ENCODE measurements around the gene PKP2.

Gene PKP2

DNA sequence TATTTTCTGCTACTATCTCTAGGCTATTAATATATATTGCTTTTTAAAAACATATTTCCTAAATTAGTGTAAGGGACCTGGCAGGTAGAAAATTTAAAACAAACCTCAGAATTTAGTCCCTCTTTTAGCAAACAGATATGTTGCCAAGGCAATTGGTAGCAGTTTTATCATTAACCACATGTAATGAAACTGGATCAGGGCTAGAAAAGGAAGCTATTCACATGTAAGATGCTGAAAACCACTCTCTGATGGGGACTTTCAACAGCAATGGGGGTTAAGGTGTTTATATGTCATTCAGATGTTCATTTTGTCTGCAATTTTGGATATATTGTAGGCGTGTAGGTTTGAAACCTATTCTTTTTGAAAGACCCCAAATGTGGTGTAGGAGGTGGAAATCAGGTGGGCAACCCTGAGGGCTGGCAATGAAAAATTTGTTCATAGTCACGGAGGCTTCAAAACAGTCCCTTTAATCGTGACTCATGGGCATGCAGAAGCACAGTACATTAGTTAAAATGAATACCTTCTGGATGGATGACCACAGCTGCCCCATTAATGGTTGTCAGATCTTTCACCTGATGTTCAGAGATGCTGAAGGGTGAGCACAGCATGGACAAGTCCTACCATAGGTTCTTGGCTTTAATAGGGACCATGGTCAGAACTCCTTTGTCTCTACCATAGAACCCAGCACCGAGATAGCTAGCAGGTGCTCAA is 5.9 kb upstream of the PKP2 start:
- no peak overlapping the region for H3K27ac ChIP-seq
- intact Hi-C loops (cut with DNase I; ENCODE audit: low total_unique reads), result no loop called here

DNA sequence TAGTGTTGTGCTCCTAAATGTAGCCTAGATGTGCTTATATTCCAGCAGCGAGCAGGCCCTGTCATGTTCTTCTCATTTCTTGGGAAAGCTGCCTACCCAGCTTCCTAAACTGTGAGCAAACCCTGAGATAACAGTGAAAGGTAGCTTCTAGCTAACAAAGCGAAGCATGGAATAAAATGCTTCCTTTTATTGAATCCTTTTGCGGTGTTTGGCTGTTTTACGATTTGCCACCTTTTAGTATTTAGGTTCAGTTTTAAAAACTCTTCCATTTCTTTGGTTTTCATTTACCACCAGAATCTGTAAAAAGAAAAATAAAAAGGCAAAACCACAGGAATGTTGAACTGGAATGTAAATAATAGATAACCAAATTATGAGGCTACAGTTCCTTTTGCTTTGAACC is 5.0 kb upstream of the PKP2 start:
- no peak overlapping the region for H3K27ac ChIP-seq

More for the DNA sequence above, 5.9 kb upstream of the PKP2 start:
- Histone ChIP-seq H3K36me3 (no peaks in the 10 kb centered on the region), H3K9me3 (no peaks in the 10 kb centered on the region), H3K4me3 (no peak overlapping the region), H3K4me1 (no peaks in the 10 kb centered on the region), H3K27me3 (no peaks in the 10 kb centered on the region)
- DNase-seq, result no peak
- TF ChIP-seq, protein P1, sequence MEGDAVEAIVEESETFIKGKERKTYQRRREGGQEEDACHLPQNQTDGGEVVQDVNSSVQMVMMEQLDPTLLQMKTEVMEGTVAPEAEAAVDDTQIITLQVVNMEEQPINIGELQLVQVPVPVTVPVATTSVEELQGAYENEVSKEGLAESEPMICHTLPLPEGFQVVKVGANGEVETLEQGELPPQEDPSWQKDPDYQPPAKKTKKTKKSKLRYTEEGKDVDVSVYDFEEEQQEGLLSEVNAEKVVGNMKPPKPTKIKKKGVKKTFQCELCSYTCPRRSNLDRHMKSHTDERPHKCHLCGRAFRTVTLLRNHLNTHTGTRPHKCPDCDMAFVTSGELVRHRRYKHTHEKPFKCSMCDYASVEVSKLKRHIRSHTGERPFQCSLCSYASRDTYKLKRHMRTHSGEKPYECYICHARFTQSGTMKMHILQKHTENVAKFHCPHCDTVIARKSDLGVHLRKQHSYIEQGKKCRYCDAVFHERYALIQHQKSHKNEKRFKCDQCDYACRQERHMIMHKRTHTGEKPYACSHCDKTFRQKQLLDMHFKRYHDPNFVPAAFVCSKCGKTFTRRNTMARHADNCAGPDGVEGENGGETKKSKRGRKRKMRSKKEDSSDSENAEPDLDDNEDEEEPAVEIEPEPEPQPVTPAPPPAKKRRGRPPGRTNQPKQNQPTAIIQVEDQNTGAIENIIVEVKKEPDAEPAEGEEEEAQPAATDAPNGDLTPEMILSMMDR (IDR thresholded peaks at IDR 0.05), result no peak

DNA sequence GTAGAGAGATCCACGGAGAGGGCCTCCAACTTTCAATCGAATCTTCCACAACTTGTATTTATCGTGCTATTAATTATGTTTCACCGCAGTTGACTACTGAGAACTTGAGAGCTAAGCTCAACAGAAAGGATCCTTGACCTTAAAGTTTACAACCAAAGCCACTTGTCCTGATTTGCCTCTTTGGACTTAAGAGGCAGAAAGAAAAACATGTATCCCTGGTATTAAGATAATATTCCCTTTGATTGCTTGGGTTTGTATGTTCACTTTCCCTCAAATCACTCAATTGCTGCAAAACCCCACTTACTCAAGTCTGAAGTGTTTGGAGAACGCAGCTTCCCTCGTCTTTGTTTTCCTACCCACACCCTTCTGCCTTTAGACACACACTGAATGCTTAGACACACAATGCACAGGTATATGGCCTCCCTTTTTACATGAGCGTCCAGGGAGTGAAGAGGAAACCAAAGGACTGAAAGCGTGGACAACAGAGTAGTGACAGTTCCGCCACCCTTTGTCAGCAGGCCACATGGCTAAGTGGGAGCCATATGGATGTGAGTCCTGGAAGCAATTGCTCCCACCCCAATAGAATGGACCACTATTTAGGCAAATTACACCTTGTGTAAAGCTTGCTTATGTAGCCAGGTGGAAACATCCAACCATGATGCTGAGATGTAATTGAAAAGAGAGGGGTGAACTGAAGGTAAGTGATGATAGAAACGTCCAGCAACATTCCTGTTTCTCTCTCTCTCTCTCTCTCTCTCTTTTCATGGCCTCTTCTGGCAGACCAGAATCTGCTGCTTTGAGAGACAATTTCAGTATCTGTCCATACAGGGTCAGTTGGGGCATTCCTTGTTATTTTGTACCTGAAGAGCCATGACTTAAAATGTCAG is 1.4 kb upstream of the PKP2 start:
- H3K27me3 ChIP-seq, result peaks cover 0 to 37% of the 10 kb centered on the region in 2 donors
- no peaks in the 10 kb centered on the region for H3K9me3 ChIP-seq
- peaks cover 0 to 17% (median 12%) of the 10 kb centered on the region in 4 donors for H3K4me1 ChIP-seq
- H3K4me3 ChIP-seq, result no peak overlapping the region
- intact Hi-C loops (cut with DNase I; ENCODE audit: low total_unique reads), result no loop called here
- TF ChIP-seq, protein P1 (IDR thresholded peaks at IDR 0.05), result no peak
- DNase-seq, result no peak
- H3K36me3 ChIP-seq, result no peaks in the 10 kb centered on the region
- H3K27ac ChIP-seq, result no peak overlapping the region

More for the DNA sequence above, 5.0 kb upstream of the PKP2 start:
- Histone ChIP-seq H3K4me3 (no peak overlapping the region), H3K9me3 (no peaks in the 10 kb centered on the region), H3K36me3 (no peaks in the 10 kb centered on the region), H3K4me1 (peaks cover 0 to 8% (median 6%) of the 10 kb centered on the region in 4 donors), H3K27me3 (peaks cover 0 to 8% of the 10 kb centered on the region in 2 donors)
- no peak for DNase-seq
- TF ChIP-seq, protein P1 (IDR thresholded peaks at IDR 0.05), result no peak
- intact Hi-C loops (cut with DNase I; ENCODE audit: low total_unique reads), result no loop called here

DNA sequence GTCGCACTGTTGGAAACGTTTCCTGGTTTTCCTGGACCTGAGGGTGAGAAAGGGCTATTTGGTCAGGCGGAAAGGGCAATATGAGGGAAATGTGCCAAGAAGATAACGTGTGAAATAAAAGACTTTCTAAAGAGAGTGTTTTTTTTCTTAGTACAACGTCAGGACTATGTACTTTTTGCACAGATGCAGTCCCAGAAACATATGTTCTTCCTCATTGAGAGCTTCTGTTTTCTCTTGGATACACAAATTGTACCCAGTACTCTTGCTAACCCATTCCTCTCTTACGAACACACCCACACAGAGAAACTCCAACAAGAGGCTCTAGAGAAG is 669 bp upstream of the PKP2 start:
- Histone ChIP-seq H3K4me3 (peak overlapping the region; percentile 44 to 55), H3K27ac (no peak overlapping the region), H3K36me3 (no peaks in the 10 kb centered on the region), H3K27me3 (peaks cover 0 to 37% of the 10 kb centered on the region in 2 donors), H3K9me3 (no peaks in the 10 kb centered on the region), H3K4me1 (peaks cover 0 to 17% (median 12%) of the 10 kb centered on the region in 4 donors)
- TF ChIP-seq, protein P1 (IDR thresholded peaks at IDR 0.05), result no peak
- no peak for DNase-seq
- intact Hi-C loops (cut with DNase I; ENCODE audit: low total_unique reads), result no loop called here

DNA sequence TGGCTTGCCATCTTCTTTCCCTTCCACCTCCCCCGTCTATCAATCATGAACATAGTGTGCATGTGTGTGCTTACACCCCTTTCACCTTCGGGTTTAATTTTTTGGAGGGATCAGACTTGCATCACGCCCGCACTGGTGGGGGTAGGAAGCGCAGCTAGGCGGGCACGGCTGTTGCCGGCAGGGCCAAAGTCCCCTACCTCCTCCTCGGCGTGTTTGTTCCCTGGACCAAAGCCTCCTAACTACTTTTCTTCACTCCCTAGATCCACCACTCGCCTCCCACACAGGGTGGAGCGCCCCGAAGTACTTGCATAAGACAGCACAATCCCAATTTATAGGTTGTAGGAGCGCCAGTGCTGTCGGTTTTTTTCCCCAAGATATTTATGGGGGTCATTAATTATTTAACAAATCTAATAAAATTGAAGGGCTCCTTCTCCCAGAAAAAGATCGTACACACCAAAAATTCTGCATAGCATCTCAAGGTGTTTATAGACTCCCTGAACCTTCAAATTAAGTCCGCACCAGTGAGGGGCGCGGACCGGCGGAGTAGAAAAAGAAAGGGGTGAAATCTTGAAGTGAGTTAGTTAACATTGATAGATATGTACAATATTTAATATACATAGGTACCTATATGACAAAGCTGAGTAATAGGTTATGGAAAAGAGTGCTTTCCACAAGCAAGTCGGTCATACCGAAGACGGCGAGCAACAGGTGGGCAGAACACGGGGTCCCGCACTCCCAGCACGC is 717 bp downstream of the PKP2 start:
- no peak overlapping the region for H3K27ac ChIP-seq
- intact Hi-C loops (cut with DNase I; ENCODE audit: low total_unique reads), result no loop called here
- H3K4me1 ChIP-seq, result peaks cover 0 to 17% (median 12%) of the 10 kb centered on the region in 4 donors
- TF ChIP-seq, protein P1 (IDR thresholded peaks at IDR 0.05), result no peak
- peak overlapping the region; percentile 44 to 55 for H3K4me3 ChIP-seq
- DNase-seq, result no peak
- H3K9me3 ChIP-seq, result no peaks in the 10 kb centered on the region
- H3K27me3 ChIP-seq, result peaks cover 0 to 37% of the 10 kb centered on the region in 2 donors
- H3K36me3 ChIP-seq, result no peaks in the 10 kb centered on the region

Data from tibial artery (tissue), 4 donors.